MG63 (cell line): ENCODE data around the gene GFRA4. TPM values are rescaled to one million over a fixed set of nuclear protein-coding genes. Genes with fewer than 3 reads are reported as not detected.

Experiments used
- DNase-seq: peaks from one replicate; pipeline ENCODE4 v3.0.0-alpha.2; 2020
- H3K27me3 ChIP-seq: fragments of 250-450 bp; sonication (Bioruptor Pico); 2 replicates; pipeline ENCODE4 v1.5.1; 2020; ENCODE audit warnings: mild to moderate bottlenecking, moderate library complexity
- H3K36me3 ChIP-seq: fragments of 250-450 bp; sonication (Bioruptor Pico); 2 replicates; pipeline ENCODE4 v1.5.1; 2020; ENCODE audit warnings: mild to moderate bottlenecking, moderate library complexity
- H3K4me3 ChIP-seq: fragments of 250-450 bp; sonication (Bioruptor Pico); 2 replicates; pipeline ENCODE4 v1.5.1; 2020; ENCODE audit warnings: mild to moderate bottlenecking, moderate library complexity
- H3K9me3 ChIP-seq: fragments of 250-450 bp; sonication (Bioruptor Pico); 2 replicates; pipeline ENCODE4 v1.5.1; 2020; ENCODE audit warnings: mild to moderate bottlenecking, moderate library complexity
- total RNA-seq: library from RNA; depleted of rRNA; stranded (reverse); fragments of >200 nt; shearing (Covaris generic); gene quantifications from 2 replicates; pipeline ENCODE4 v1.2.3, GENCODE V29; 2014; ENCODE audit warnings: low replicate concordance

Gene GFRA4
- total RNA-seq, 1 experiment from 2014 or later: not detected

DNA sequence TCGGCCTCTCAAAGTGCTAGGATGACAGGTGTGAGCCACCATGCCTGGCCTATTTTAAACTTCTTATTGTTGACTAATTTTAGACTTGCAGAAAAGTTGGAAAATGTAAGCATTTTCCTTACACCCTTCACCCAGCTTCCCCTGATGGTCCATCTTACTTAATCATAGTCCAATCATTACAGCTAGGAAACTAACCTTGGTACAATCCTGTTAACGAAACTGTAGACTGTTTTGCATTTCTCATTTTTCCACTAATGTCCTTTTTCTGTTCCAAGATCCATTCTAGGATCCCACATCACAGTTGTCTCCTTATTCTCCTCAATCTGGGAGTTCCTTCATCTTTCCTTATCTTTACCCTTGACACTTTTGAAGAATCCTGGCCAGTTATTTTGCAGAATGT lies 659 bp upstream of the GFRA4 start:
- H3K9me3 ChIP-seq: no peaks in the 10 kb centered on the region
- DNase-seq: no peak

DNA sequence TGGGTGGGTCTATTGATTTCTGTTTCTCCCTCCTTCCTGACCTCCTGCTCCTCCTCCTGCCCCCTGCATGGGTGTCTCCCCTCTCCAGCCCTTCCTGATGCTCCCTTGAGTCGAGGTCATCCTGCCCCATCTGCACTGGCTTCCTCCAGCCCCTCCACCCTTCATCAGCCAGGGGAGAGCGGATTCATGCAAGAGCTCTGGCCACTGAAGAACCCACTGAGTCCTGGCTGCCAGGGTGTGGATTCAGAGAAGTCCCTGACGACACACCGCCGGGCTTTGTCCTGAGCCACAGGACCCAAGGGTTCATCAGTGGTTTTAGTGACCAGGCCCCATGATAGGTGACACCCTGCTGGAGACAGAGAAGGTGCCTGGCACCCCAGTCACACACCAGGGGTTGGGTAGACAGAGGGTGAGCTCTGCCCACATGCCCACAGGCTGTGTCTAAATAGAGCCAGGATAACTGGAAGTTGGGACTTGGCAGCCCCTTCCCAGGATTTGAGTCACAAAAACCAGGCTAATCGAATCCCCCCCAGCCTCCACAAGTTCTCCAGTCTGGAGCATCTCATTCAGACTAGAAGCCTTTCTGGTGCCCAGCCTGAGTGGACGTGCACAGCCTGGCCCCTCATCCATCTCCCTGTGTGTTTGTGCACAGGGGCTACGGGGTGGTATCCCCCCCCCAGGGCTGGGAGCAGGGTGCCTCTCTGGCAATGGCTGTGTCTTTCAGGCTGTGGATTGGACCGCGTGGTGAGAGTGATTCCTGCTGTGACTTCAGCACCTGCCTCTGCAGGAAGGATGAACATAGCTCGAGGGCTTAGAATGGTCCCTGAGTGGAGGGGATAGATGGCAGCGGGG lies 1.2 kb downstream of the GFRA4 start:
- DNase-seq: no peak

More for the DNA sequence above, 659 bp upstream of the GFRA4 start:
- no peaks in the 10 kb centered on the region for H3K36me3 ChIP-seq
- no peak overlapping the region for H3K4me3 ChIP-seq
- H3K27me3 ChIP-seq: no peaks in the 10 kb centered on the region

DNA sequence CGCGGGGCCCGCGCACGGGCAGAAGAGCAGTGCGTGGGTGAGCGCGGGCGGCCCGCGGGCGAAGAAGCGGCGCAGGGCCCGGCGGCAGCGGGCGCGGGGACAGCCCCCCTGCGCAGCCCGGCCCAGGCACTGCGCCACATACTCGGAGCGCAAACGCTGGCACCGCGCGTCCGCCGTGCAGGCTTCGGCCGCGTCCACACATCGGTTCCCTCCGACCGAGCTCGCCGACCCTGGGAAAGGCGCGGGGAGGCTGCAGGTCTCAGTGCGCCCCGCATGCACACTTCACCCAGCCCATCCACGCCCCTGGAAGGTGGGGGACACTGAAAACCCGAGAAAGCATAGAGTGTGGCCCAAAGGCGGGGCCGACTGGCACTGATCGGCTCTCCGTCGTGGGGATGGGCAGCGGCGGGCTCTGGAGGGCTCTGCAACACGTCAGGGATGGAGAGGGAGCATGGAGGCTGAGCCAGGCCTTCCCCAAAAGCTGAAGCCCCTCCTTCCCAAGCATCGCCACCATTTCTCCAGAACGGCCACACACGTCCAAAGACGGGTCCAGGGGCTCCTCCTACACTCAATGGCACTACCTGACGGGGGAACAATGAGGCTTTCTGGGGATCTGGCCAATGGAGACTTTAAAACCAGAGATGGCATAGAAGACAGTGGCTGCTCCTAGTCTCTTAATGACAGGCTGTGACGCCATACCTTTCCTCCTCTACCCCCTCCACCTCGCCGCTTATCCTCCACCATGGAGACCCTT lies 2.0 kb downstream of the GFRA4 start:
- no peak for DNase-seq
- Histone ChIP-seq H3K36me3 (no peaks in the 10 kb centered on the region), H3K9me3 (no peaks in the 10 kb centered on the region), H3K27me3 (no peaks in the 10 kb centered on the region), H3K4me3 (no peak overlapping the region)

More for the DNA sequence above, 1.2 kb downstream of the GFRA4 start:
- Histone ChIP-seq H3K36me3 (no peaks in the 10 kb centered on the region), H3K9me3 (no peaks in the 10 kb centered on the region), H3K27me3 (no peaks in the 10 kb centered on the region), H3K4me3 (no peak overlapping the region)

DNA sequence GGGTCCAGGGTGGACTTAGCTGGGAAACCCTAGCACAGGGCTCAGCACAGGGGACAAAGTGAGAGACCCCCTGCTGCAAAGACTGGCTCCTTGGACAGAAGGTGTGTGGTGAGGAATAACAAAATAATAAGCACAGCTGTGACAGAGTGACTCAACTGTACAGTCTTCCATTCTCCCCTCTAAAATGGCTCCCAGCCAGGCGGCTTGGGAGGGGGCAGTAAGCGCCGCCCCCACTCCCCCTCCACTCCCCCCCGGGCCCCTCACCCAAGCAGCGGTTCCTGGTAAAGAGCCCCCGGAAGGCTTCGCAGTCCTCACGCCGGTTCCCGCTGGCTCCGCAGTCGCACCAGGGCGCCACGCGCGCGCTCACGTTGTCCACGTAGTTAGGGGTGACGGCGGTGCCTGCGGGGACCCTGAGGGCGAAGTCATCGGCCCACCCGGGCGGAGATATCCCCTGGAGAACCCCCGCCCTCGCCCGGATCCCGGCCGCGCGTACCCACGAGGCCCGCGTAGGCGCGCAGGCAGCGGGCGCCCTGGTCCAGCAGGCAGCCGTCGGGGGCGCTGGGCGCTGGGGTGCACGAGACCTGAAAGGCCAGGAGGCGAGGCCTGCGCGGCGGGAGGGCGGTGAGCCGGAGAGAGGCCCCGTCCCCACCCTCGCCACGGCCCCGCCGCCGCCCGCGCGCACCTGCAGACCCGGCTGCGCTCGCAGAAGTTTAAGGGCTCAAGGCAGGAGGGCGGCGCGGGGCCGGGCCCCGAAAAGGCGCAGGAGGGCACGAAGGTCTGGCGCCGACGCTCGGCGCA lies 2.7 kb downstream of the GFRA4 start:
- DNase-seq: no peak
- no peak overlapping the region for H3K4me3 ChIP-seq
- no peaks in the 10 kb centered on the region for H3K36me3 ChIP-seq
- H3K27me3 ChIP-seq: no peaks in the 10 kb centered on the region
- H3K9me3 ChIP-seq: no peaks in the 10 kb centered on the region

DNA sequence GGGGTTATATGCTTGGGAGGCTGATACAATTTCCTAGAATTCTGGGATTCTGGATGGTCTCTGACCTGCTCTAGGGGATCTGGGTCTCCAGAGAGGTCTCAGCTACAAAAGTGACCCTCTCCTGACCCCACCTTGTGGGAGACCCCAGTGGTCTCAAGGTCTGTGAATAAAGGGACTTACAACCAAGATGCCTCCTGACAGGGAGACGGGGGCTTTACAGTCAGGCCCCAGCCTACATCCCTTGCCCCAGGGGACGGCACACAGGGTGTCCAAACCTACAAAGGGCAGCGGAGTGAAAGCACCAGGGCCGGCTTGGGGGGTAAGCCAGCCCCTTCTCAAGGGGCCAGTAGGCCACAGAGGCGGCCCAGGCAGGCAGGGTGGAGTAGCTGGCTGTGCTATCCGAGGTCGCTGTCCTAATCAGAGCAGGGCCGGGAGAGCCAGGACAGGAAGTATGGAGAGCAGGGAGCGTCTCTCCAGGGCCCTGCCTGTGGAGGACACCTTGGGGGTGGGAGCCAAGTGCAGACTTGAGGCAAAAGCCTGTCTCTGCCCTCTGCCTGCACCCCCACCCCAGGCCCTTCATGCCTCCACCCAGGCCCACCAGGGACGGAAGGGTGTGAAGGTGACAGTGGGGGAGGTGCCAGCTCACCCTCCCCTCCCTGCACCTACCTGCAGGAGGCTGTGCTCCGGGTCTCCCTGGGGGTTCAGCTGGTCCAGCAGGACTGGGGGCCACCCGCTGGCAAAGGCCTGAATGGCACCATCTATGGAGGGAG lies 3.5 kb downstream of the GFRA4 start:
- Histone ChIP-seq H3K4me3 (no peak overlapping the region), H3K36me3 (no peaks in the 10 kb centered on the region), H3K9me3 (no peaks in the 10 kb centered on the region), H3K27me3 (no peaks in the 10 kb centered on the region)
- no peak for DNase-seq

DNA sequence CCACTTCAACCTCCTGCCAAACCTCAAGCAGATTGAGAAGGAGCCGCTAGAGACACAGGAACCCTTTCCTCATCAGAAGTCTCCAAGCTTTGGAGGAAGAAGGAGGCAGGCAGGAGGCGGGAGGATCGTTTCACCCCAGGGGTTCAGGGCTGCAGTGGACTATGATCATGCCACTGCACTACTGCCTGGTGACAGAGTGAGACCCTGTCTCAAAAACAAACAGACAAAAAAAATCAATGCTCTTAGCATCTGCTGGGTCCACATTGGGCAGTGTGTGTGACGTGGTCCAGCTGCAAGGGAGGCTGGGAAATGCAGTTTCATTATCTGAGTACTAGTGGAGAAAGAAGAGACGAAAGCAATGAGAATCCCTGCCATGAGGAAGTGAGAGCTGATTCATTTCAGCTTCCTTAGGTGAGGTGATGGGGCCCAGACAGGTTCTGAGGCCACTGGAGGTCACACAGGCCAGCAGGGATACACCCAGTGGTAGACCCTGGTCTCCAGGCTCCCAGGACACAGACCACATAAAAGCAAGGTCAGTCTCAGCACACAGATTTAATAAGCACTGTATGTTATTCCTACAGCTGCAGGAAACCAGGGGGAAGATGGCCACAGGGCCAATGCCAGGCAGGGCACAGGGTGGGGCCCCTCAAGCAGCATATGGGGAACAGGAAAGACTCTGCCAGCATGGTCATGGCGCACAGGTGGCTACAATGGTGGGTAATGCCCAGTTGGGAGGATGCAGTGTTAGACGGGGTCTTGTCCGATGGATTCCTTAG lies 4.3 kb downstream of the GFRA4 start:
- Histone ChIP-seq H3K9me3 (no peaks in the 10 kb centered on the region), H3K27me3 (no peaks in the 10 kb centered on the region), H3K36me3 (no peaks in the 10 kb centered on the region), H3K4me3 (no peak overlapping the region)
- DNase-seq: no peak

DNA sequence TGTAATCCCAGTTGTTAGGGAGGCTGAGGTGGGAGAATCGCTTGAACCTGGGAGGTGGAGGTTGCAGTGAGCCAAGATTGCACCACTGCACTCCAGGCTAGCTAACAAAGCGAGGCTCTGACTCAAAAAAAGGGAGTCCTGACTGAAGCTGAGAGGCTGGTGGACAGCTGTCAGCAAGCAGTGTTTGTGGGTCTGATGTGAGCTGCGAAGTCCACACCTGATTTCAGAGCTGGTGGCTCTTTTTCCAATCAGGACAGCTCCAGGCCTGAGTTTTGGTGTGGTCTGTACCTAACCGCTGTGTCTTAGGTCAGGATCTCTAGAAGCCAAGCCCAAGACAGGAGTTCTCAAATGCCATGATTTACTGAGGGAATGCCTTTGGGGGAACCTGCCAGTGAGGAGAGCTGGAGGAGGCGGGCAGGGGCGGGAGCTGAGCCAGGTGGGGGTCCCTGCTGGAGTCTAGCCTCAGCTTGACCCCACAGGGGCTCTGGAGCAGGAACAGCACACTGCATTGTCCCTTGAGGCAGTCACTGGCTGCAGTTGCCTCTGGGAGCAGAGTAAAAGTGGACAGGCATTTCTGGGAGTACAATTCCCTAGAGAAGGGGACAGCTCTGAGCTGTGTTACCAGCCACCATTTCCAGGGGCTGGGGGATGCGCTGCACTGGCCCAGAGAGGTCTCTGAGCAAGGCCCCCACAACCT lies 5.0 kb downstream of the GFRA4 start:
- Histone ChIP-seq H3K36me3 (no peaks in the 10 kb centered on the region), H3K9me3 (no peaks in the 10 kb centered on the region), H3K27me3 (no peaks in the 10 kb centered on the region), H3K4me3 (no peak overlapping the region)
- no peak for DNase-seq

DNA sequence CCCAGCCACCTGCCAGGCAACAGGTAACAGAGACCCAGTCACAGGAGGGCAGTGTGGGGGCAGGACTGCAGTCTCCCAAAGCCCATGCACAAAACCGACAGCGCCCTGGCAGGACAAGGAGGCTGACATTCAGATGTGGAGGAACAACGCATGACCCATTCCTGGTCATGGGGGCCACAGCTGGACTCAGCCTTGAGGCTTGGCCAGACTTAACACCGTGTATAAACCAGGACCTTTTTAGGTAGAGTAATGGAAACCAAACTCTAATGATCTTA lies 8.1 kb downstream of the GFRA4 start:
- H3K9me3 ChIP-seq: no peaks in the 10 kb centered on the region
- H3K36me3 ChIP-seq: no peaks in the 10 kb centered on the region
- H3K4me3 ChIP-seq: no peak overlapping the region
- no peaks in the 10 kb centered on the region for H3K27me3 ChIP-seq
- no peak for DNase-seq

DNA sequence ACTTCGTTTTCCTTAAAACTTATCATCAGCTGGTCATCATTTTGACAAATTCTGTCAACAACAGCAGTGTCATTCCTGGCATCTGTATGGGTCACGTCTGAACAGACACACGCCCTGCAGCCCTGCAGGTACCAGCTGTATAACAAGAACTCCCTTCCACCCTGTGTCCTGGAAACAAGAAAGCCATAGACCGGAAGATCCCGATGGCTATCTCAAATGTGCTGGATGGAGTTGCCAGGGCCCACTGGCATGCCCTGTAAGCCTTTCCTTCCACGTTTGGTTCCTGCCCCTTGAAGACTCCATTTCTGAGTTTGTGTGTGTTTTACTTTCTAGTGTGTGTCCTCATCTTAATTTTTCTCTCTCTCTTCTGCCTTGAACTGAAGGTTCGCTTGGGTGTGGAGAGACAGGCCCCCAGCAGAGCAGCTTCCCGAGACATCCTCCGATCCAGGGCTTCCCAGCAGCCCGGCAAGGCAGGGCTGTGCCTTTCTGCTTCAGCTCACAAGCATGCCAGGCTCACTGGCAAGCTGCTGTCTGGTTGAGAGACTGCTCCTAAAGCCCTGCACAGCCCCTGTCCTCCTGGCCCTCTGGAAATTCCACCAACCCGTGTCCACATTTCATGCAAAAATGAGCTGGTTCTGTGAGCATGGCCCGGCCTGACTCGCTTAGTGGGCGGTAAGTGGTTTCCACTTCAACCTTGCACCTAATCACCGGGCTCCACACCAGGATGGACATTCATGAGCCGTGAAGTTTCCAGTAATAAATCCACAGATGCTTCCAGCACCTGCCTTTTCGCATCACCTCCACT lies 8.7 kb downstream of the GFRA4 start:
- Histone ChIP-seq H3K9me3 (no peaks in the 10 kb centered on the region), H3K27me3 (no peaks in the 10 kb centered on the region), H3K36me3 (no peaks in the 10 kb centered on the region), H3K4me3 (no peak overlapping the region)
- no peak for DNase-seq

DNA sequence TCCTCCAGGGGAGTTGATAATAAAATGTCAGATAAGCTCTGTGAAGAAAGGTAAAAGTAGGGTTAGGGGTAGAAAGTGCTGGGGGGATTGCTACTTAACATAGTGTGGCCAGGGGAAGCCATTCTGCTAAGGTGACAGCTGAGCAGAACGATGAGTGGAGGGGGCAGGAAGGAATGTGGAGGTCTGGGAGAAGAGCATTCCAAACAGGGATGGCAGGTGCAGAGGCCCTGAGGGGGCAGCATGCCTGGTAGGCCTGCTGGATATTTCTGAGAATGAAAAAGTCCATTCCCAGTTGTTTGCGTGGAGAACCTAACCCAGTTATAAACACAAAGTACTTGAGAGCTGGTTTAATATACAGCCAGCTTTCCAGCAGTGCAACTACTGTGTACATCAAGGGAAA lies 9.3 kb downstream of the GFRA4 start:
- DNase-seq: no peak
- Histone ChIP-seq H3K27me3 (no peaks in the 10 kb centered on the region), H3K9me3 (no peaks in the 10 kb centered on the region), H3K36me3 (no peaks in the 10 kb centered on the region), H3K4me3 (no peak overlapping the region)

DNA sequence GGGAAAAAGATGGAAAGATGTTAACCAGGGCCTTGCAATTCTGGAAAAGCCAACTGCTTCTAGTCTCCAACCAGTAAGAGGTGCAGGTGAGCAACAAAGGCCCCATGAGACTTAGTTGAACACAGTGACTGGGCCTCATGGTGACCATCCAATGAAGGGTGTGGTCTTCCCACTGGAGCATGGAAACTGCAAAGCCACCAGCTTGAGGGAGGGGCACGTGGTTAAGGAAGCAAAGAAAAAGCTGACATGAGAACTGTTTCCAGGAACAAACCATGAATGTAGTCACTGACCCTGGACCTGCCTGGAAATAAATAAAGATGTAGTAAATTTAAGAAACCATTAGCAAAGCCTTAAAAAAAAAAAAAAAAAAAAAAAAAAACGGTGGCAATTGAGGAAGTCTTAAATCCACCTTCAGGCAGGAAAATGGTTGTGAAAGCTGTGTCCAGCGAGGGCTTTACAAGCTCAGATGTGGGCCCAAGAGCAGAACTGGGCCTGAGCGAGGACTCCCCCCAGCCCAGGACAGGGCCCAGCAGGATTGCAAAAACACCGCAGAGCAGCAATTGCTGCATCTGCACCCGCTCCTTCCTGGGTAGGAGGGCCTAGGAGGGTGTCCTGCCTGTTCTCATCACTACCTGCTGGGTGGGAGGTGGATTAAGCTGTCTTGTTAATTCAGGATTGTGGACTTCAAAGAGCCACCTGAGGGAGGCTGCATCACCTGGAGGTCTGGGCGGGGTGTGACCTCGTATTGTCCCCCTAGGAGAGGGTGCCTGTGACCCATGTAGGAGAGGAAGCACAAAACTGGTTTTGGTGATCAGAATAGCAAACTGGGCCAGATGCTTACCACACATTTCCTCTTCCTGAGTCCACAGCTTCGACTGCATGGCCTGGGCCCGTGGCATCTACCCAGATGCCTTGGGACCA lies 10.3 kb downstream of the GFRA4 start:
- Histone ChIP-seq H3K27me3 (no peaks in the 10 kb centered on the region), H3K36me3 (no peaks in the 10 kb centered on the region), H3K4me3 (no peak overlapping the region), H3K9me3 (no peaks in the 10 kb centered on the region)
- DNase-seq: no peak

DNA sequence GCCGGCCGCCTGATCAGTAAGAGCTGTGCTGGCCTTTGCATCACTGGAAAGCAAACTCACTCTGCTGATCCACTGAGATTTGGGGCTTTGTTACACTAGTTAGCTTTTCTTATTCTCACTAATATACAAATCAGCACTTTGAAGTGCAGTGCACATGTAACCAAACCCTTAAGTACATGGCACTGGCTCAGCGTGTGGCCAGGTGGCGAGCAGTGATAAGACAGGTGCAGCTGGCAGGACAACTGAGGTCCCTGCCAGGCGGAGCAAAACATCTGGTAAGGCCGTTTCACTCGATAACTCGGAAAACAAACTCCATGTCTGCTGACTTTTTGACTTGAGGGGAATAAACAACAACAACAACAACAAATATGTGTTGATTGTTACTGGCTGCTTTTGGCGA lies 11.0 kb downstream of the GFRA4 start:
- no peak for DNase-seq
- no peak overlapping the region for H3K4me3 ChIP-seq
- no peaks in the 10 kb centered on the region for H3K27me3 ChIP-seq
- H3K36me3 ChIP-seq: no peaks in the 10 kb centered on the region
- no peaks in the 10 kb centered on the region for H3K9me3 ChIP-seq

DNA sequence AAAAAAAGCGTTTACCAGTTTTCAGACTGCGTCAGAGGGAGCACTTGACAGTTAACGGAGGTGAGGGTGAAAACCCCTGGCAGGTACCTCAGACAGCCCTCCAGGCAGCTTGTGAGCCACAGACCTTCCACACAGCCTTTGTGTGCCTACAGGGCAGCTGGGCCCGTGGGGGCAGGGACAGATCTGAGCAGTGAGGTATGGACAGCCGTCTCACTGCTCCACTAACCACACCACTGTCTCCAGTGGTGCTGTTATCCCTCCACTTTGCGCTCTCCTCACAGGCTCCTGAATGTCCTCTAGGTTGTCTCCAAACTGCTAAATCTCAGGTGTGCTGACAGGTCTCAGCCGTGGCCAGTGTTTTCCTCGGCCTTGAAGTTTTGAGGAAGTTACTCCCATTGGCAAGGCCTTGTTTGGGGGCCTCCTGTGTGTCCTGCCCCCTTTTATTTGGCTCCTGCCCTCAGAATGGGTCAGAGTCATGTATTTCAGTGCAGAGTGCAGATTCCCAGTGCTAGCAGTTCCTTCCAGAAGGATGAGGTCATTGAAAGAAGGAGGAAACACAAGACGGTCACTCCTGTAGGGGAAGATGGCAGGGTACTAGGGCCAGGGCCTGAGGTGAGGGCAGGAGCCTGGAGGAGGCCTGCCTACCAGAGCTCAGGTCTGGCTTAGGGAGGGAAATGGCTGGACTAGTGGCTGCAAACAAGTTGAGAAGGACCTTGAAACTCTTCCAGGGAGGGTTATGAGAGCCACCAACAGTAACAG lies 11.8 kb downstream of the GFRA4 start:
- Histone ChIP-seq H3K27me3 (no peaks in the 10 kb centered on the region), H3K36me3 (no peaks in the 10 kb centered on the region), H3K9me3 (no peaks in the 10 kb centered on the region), H3K4me3 (no peak overlapping the region)
- no peak for DNase-seq
